Measurements from ENCODE around the gene DOK3.
A peak's percentile ranks its signal among the peaks of the same experiment; 100 is the strongest.

DNA sequence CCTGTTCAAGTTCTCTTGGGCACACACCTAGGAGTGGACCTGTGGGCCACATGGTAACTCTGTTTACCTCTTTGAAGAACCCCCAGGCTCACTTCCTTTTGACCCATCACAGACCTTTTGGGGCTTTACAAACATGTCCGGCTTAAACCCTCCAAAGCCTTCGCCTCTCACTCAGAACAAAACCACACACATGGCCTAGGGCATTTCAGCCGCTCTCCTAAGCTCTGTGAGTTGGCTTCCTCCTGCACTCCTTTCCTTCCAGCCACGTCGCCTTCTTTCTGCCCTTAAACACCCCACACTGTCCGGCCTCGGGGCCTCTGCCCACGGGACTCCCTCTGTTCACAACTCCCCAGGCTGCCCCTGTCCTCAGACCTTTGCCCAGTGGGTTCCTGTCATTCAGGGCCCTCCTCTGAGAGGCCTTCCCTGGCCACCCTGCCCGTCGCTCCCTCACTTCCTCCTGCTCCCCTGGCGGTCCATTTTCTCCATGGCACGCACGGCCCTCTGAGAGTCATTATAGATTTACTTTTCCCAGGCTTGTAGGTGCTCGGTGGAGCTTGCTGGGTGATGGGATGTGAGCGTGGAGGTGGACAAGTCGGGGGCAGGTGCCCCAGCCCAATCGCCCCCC lies 1.9 kb downstream of the DOK3 start:
- TF ChIP-seq, protein P1, sequence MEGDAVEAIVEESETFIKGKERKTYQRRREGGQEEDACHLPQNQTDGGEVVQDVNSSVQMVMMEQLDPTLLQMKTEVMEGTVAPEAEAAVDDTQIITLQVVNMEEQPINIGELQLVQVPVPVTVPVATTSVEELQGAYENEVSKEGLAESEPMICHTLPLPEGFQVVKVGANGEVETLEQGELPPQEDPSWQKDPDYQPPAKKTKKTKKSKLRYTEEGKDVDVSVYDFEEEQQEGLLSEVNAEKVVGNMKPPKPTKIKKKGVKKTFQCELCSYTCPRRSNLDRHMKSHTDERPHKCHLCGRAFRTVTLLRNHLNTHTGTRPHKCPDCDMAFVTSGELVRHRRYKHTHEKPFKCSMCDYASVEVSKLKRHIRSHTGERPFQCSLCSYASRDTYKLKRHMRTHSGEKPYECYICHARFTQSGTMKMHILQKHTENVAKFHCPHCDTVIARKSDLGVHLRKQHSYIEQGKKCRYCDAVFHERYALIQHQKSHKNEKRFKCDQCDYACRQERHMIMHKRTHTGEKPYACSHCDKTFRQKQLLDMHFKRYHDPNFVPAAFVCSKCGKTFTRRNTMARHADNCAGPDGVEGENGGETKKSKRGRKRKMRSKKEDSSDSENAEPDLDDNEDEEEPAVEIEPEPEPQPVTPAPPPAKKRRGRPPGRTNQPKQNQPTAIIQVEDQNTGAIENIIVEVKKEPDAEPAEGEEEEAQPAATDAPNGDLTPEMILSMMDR (IDR thresholded peaks at IDR 0.05 in 2 of 3, conservative IDR thresholded peaks at IDR 0.05 in 1 of 3; ENCODE audit: control insufficient read depth in 2 of 3, extremely low read depth in 1 of 3, insufficient read depth in 1 of 3, low read depth in 3 of 3, low read length in 3 of 3) = peak in 2 of 3 experiments; percentile 16 to 35; a peak in 1 of 6 replicates
- TF ChIP-seq, protein P2, sequence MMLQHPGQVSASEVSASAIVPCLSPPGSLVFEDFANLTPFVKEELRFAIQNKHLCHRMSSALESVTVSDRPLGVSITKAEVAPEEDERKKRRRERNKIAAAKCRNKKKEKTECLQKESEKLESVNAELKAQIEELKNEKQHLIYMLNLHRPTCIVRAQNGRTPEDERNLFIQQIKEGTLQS (IDR thresholded peaks at IDR 0.05; ENCODE audit: borderline replicate concordance, extremely low read depth, low read depth, low read length) = no peak
- TF ChIP-seq NR2F1 (conservative IDR thresholded peaks at IDR 0.05) (no peak), RAD21 (IDR thresholded peaks at IDR 0.05; ENCODE audit: insufficient read depth, low read depth, low read length) (no peak), SIN3A (IDR thresholded peaks at IDR 0.05; ENCODE audit: low read depth, low read length) (no peak), GATAD2B (conservative IDR thresholded peaks at IDR 0.05; ENCODE audit: low read depth) (no peak), STAT1 (conservative IDR thresholded peaks at IDR 0.05) (no peak), FOXM1 (IDR thresholded peaks at IDR 0.05; ENCODE audit: low read depth, low read length) (no peak), JUND (IDR thresholded peaks at IDR 0.05; ENCODE audit: low read depth, low read length) (no peak), NRF1 (conservative IDR thresholded peaks at IDR 0.05; ENCODE audit: low read depth, low read length) (no peak)

Measured in GM12878 (cell line).